ENCODE results near the gene SVOPL.

- TF ChIP-seq, protein P1, sequence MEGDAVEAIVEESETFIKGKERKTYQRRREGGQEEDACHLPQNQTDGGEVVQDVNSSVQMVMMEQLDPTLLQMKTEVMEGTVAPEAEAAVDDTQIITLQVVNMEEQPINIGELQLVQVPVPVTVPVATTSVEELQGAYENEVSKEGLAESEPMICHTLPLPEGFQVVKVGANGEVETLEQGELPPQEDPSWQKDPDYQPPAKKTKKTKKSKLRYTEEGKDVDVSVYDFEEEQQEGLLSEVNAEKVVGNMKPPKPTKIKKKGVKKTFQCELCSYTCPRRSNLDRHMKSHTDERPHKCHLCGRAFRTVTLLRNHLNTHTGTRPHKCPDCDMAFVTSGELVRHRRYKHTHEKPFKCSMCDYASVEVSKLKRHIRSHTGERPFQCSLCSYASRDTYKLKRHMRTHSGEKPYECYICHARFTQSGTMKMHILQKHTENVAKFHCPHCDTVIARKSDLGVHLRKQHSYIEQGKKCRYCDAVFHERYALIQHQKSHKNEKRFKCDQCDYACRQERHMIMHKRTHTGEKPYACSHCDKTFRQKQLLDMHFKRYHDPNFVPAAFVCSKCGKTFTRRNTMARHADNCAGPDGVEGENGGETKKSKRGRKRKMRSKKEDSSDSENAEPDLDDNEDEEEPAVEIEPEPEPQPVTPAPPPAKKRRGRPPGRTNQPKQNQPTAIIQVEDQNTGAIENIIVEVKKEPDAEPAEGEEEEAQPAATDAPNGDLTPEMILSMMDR (IDR thresholded peaks at IDR 0.05), result no peak
- no peak for TF ChIP-seq POLR2A (IDR thresholded peaks at IDR 0.05)
These were observed 136.8 kb downstream of the SVOPL start for GRCh38 chr7:138564365-138564764.
